ENCODE measurements around the gene TP53AIP1. TPM values are rescaled to one million over a fixed set of nuclear protein-coding genes. Genes with fewer than 3 reads are reported as not detected.

TP53AIP1 gene
- polyA plus RNA-seq, 3 donors = 0.03 TPM; not detected in 2

GRCh38 chr11:128961645-128962044 lies 19.0 kb upstream of the TP53AIP1 start:
- H3K4me1 Mint-ChIP-seq = peaks cover 5% of the 10 kb centered on the region
- H3K27me3 ChIP-seq (ENCODE audit: control insufficient read depth in 2 of 2, insufficient read depth in 2 of 2, low read length in 2 of 2) = no peaks in the 10 kb centered on the region
- H3K4me2 ChIP-seq (replicated peaks; ENCODE audit: extremely low read depth, low read length, poor library complexity, severe bottlenecking) = no peak overlapping the region
- H3K4me3 ChIP-seq (replicated peaks in 1 of 3; ENCODE audit: low read depth in 2 of 3, low read length in 3 of 3) = no peak overlapping the region
- no peaks in the 10 kb centered on the region for H3K9me3 Mint-ChIP-seq
- H4K20me1 ChIP-seq (ENCODE audit: insufficient read depth, low read length) = no peaks in the 10 kb centered on the region
- no peak overlapping the region for H2AFZ ChIP-seq (ENCODE audit: insufficient read depth, low read depth, low read length, poor library complexity, severe bottlenecking)
- no peak overlapping the region for H3K9ac ChIP-seq (ENCODE audit: insufficient read depth, low read length, poor library complexity, severe bottlenecking)
- DNase-seq = no peak
- H3K36me3 Mint-ChIP-seq = no peaks in the 10 kb centered on the region
- H3K27ac ChIP-seq (ENCODE audit: low read depth in 1 of 2, low read length in 2 of 2) = no peak overlapping the region
- TF ChIP-seq CTCF (IDR thresholded peaks at IDR 0.05) = no peak
- no CpG with 5 or more reads among the region's 2 CpGs for WGBS (ENCODE audit: insufficient coverage)
- H3K4me3 Mint-ChIP-seq = no peak overlapping the region
- H3K36me3 ChIP-seq (replicated peaks in 1 of 2; ENCODE audit: control insufficient read depth in 1 of 2, insufficient read depth in 2 of 2, low read length in 2 of 2) = no peaks in the 10 kb centered on the region
- H3K27ac Mint-ChIP-seq = no peak overlapping the region
- no peaks in the 10 kb centered on the region for H3K4me1 ChIP-seq (ENCODE audit: control insufficient read depth in 1 of 2, insufficient read depth in 2 of 2, low read length in 2 of 2)
- H3K27me3 Mint-ChIP-seq (ENCODE audit: low read depth in 3 of 3) = peaks cover 0 to 7% (median 2%) of the 10 kb centered on the region in 3 donors
- no peaks in the 10 kb centered on the region for H3K9me3 ChIP-seq (replicated peaks in 1 of 2; ENCODE audit: control insufficient read depth in 1 of 2, insufficient read depth in 1 of 2, low read length in 2 of 2)
- intact Hi-C loops (cut with micrococcal nuclease) = no loop called here
- no peaks in the 10 kb centered on the region for H3K79me2 ChIP-seq (ENCODE audit: insufficient read depth, low read length)

GRCh38 chr11:128957202-128957482 lies 14.5 kb upstream of the TP53AIP1 start:
- no peak for TF ChIP-seq CTCF (IDR thresholded peaks at IDR 0.05)
- no peak for DNase-seq
- Histone ChIP-seq H3K4me3 (replicated peaks in 1 of 3; ENCODE audit: low read depth in 2 of 3, low read length in 3 of 3) (no peak overlapping the region), H3K79me2 (ENCODE audit: insufficient read depth, low read length) (no peaks in the 10 kb centered on the region), H3K4me2 (replicated peaks; ENCODE audit: extremely low read depth, low read length, poor library complexity, severe bottlenecking) (no peak overlapping the region), H3K36me3 (replicated peaks in 1 of 2; ENCODE audit: control insufficient read depth in 1 of 2, insufficient read depth in 2 of 2, low read length in 2 of 2) (no peaks in the 10 kb centered on the region), H3K9ac (ENCODE audit: insufficient read depth, low read length, poor library complexity, severe bottlenecking) (no peak overlapping the region), H3K27ac (ENCODE audit: low read depth in 1 of 2, low read length in 2 of 2) (no peak overlapping the region), H3K4me1 (ENCODE audit: control insufficient read depth in 1 of 2, insufficient read depth in 2 of 2, low read length in 2 of 2) (no peaks in the 10 kb centered on the region), H3K27me3 (ENCODE audit: control insufficient read depth in 2 of 2, insufficient read depth in 2 of 2, low read length in 2 of 2) (no peaks in the 10 kb centered on the region), H4K20me1 (ENCODE audit: insufficient read depth, low read length) (no peaks in the 10 kb centered on the region), H3K9me3 (replicated peaks in 1 of 2; ENCODE audit: control insufficient read depth in 1 of 2, insufficient read depth in 1 of 2, low read length in 2 of 2) (no peaks in the 10 kb centered on the region), H2AFZ (ENCODE audit: insufficient read depth, low read depth, low read length, poor library complexity, severe bottlenecking) (no peak overlapping the region)
- Mint-ChIP-seq H3K36me3 (no peaks in the 10 kb centered on the region), H3K9me3 (no peaks in the 10 kb centered on the region), H3K4me1 (peaks cover 2% of the 10 kb centered on the region), H3K27ac (no peak overlapping the region), H3K4me3 (no peak overlapping the region), H3K27me3 (ENCODE audit: low read depth in 3 of 3) (peaks cover 0 to 9% (median 7%) of the 10 kb centered on the region in 3 donors)
- intact Hi-C loops (cut with micrococcal nuclease) = loop anchor here (2.0 to 10.0 kb wide), 3 partner anchors 72 to 782 kb away; no protein-coding TSS in a partner anchor
- 100% methylated on average over 4 of the region's 8 CpGs for WGBS (ENCODE audit: insufficient coverage)

All from CD14-positive monocyte (primary cell).